PC-3 (cell line): ENCODE measurements around the gene MACROD1. TPM values are rescaled to one million over a fixed set of nuclear protein-coding genes. Genes with fewer than 3 reads are reported as not detected.

Source experiments
- ATAC-seq: fragments of 200-7000 bp; cut with Tn5 transposase; 2 replicates; pipeline ENCODE4 v1.9.1; 2020; ENCODE audit warnings: mild to moderate bottlenecking, moderate library complexity
- BruUV-seq: library from RNA; stranded (reverse); fragments of 400-500 nt; replicated peaks from 2 replicates; lab custom pipeline; 2021; lab: Mats Ljungman, UMichigan
- CTCF ChIA-PET: fragments of 300-600 bp; sonication (Branson Sonifier 250); formaldehyde crosslinking; loops from one replicate; lab custom pipeline; 2022; ENCODE audit warnings: antibody characterized with exemption; lab: Charles Lee
- POLR2A ChIA-PET: fragments of 300-600 bp; sonication (Branson Sonifier 250); formaldehyde crosslinking; loops from one replicate; lab custom pipeline; 2022; ENCODE audit warnings: antibody characterized with exemption; ENCODE audit not compliant: unreplicated experiment; lab: Charles Lee
- DNase-seq: peaks from one replicate; pipeline ENCODE4 v3.0.0-alpha.2; 2015
- H2AFZ ChIP-seq: fragments of 300-600 bp; sonication (generic); 2 replicates; pipeline ENCODE4 v1.6.0; 2016; ENCODE audit warnings: antibody characterized with exemption, low read length
- H3F3A ChIP-seq: fragments of 300-600 bp; sonication (generic); one replicate; pipeline ENCODE4 v1.6.0; 2017; ENCODE audit warnings: antibody characterized with exemption, low read length, control low read depth, mild to moderate bottlenecking; ENCODE audit not compliant: unreplicated experiment
- H3K27ac ChIP-seq: fragments of 300-600 bp; sonication (generic); 2 replicates; pipeline ENCODE4 v1.5.1; 2016; ENCODE audit warnings: mild to moderate bottlenecking, low read length
- H3K27me3 ChIP-seq: fragments of 300-600 bp; sonication (generic); 2 replicates; pipeline ENCODE4 v1.6.1; 2016; ENCODE audit warnings: low read length, mixed read lengths
- H3K36me3 ChIP-seq: fragments of 300-600 bp; sonication (generic); 2 replicates; pipeline ENCODE4 v1.6.1; 2016; ENCODE audit warnings: low read depth, mixed run types, low read length, mixed read lengths
- H3K4me1 ChIP-seq: fragments of 300-600 bp; sonication (generic); 2 replicates; pipeline ENCODE4 v1.5.1; 2016; ENCODE audit warnings: low read length; ENCODE audit not compliant: insufficient read depth
- H3K4me2 ChIP-seq: fragments of 300-600 bp; sonication (generic); 2 replicates; pipeline ENCODE4 v1.6.0; 2016; ENCODE audit warnings: low read length
- H3K4me3 ChIP-seq: fragments of 300-600 bp; sonication (generic); 2 replicates; pipeline ENCODE4 v1.5.1; 2016; ENCODE audit warnings: mild to moderate bottlenecking, low read length, mixed read lengths
- H3K79me2 ChIP-seq: fragments of 300-600 bp; sonication (generic); 2 replicates; pipeline ENCODE4 v1.6.1; 2017; ENCODE audit warnings: low read length, mixed read lengths
- H3K9ac ChIP-seq: fragments of 300-600 bp; sonication (generic); 2 replicates; pipeline ENCODE4 v1.6.0; 2016; ENCODE audit warnings: mild to moderate bottlenecking, low read length
- H3K9me2 ChIP-seq: fragments of 300-600 bp; sonication (generic); replicated peaks from 2 replicates; pipeline ENCODE4 v1.6.1; 2016; ENCODE audit warnings: mixed run types, low read length, mixed read lengths
- H3K9me3 ChIP-seq: fragments of 300-600 bp; sonication (generic); 2 replicates; pipeline ENCODE4 v1.6.1; 2016; ENCODE audit warnings: low read length, mixed read lengths
- H4K20me1 ChIP-seq: fragments of 300-600 bp; sonication (generic); 2 replicates; pipeline ENCODE4 v1.6.1; 2016; ENCODE audit warnings: low read length, mixed read lengths
- EZH2 ChIP-seq: fragments of 300-600 bp; sonication (generic); IDR thresholded peaks from one replicate; pipeline ENCODE4 v1.6.1; 2017; ENCODE audit warnings: antibody characterized with exemption, mild to moderate bottlenecking, low read length; ENCODE audit not compliant: unreplicated experiment
- EZH2phosphoT487 ChIP-seq: fragments of 300-600 bp; sonication (generic); IDR thresholded peaks from 2 replicates; pipeline ENCODE4 v1.6.1; 2018; ENCODE audit warnings: mild to moderate bottlenecking, antibody characterized with exemption, low read length, borderline replicate concordance
- intact Hi-C: fragments of 100-400 bp; cut with micrococcal nuclease; formaldehyde crosslinking; loops from 2 replicates; pipeline ENCODE4 v1.9.0; 2023
- total RNA-seq: library from RNA; depleted of rRNA; stranded (reverse); fragments of >200 nt; gene quantifications from 2 replicates; pipeline ENCODE4 v1.2.3, GENCODE V29; 2014
- TF ChIP-seq, protein P1 (sequence below): fragments of 300-600 bp; sonication (generic); conservative IDR thresholded peaks from 2 replicates; pipeline ENCODE4 v1.5.1; 2017; ENCODE audit warnings: antibody characterized with exemption, low read depth, mild to moderate bottlenecking, low read length

Gene MACROD1
- total RNA-seq, 1 experiment from 2014 or later: 71.4 TPM

DNA sequence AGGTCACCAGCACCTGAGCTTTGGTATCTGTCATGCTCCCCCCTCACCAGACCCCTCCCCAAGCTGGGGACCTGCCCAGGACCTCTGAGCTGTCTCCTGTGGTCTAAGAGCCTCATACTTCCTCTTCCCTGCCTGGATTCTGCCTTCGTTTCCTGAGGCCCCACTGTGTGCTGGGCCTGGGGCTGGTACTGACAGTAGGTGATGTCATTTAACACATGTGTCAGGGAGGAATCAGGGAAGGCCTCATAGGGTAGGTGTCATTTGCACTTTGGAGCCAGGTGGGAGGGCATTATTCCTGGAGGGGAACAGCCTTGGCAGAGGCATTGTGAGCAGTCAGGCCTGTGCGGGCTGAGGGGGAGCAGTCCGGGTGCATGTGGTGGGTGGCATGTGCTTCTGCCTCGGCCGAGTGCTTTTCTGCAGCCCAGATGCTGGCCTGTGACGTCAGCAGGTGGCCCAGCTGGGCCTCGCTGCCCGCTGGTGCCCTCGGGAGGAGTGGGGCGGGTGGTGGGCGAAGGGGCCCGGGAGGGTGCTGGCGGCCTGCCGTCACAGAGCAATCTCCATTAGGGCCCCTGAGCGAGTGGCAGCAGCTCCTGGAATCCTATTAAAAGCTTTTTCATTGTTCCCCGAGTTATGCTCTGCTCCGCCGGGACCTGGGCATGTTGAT is 121.1 kb downstream of the MACROD1 start:
- Histone ChIP-seq H3F3A (no peaks in the 10 kb centered on the region), H4K20me1 (no peaks in the 10 kb centered on the region), H3K4me3 (no peak overlapping the region), H3K27me3 (no peaks in the 10 kb centered on the region), H3K36me3 (no peaks in the 10 kb centered on the region), H3K27ac (no peak overlapping the region), H3K9me2 (no peaks in the 10 kb centered on the region), H3K9ac (no peak overlapping the region), H3K4me2 (no peak overlapping the region), H3K9me3 (no peaks in the 10 kb centered on the region), H3K4me1 (no peaks in the 10 kb centered on the region), H3K79me2 (no peaks in the 10 kb centered on the region), H2AFZ (no peak overlapping the region)
- ChIA-PET CTCF (no interaction called here), POLR2A (no interaction called here)
- BruUV-seq: no TSS peak
- DNase-seq (no peak), ATAC-seq (no peak)
- TF ChIP-seq EZH2phosphoT487 (no peak), EZH2 (no peak)
- TF ChIP-seq, protein P1, sequence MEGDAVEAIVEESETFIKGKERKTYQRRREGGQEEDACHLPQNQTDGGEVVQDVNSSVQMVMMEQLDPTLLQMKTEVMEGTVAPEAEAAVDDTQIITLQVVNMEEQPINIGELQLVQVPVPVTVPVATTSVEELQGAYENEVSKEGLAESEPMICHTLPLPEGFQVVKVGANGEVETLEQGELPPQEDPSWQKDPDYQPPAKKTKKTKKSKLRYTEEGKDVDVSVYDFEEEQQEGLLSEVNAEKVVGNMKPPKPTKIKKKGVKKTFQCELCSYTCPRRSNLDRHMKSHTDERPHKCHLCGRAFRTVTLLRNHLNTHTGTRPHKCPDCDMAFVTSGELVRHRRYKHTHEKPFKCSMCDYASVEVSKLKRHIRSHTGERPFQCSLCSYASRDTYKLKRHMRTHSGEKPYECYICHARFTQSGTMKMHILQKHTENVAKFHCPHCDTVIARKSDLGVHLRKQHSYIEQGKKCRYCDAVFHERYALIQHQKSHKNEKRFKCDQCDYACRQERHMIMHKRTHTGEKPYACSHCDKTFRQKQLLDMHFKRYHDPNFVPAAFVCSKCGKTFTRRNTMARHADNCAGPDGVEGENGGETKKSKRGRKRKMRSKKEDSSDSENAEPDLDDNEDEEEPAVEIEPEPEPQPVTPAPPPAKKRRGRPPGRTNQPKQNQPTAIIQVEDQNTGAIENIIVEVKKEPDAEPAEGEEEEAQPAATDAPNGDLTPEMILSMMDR: no peak
- intact Hi-C loops: no loop called here

DNA sequence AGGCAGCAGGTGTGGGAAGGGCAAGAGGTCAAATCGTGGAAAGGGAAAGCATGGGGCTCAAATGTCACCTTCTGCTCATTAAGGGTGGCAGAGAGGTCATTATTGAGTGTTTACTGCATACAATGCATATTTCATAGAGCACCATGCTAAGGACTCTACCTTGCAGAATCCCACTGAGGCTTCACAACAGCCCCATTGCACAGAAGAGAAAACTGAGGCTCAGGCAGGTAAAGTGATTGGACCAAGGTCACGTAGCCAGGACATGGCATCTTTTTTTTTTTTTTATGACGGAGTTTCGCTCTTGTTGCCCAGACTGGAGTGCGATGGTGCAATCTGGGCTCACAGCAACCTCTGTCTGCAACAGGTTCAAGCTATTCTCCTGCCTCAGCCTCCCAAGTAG is 122.4 kb downstream of the MACROD1 start:
- Histone ChIP-seq H3K27me3 (no peaks in the 10 kb centered on the region), H3K4me1 (no peaks in the 10 kb centered on the region), H3K9me2 (no peaks in the 10 kb centered on the region), H3K27ac (no peak overlapping the region), H4K20me1 (no peaks in the 10 kb centered on the region), H3K4me3 (no peak overlapping the region), H3K9ac (no peak overlapping the region), H3K79me2 (no peaks in the 10 kb centered on the region), H3K4me2 (no peak overlapping the region), H2AFZ (no peak overlapping the region), H3K9me3 (no peaks in the 10 kb centered on the region), H3K36me3 (no peaks in the 10 kb centered on the region), H3F3A (no peaks in the 10 kb centered on the region)
- ChIA-PET POLR2A (no interaction called here), CTCF (interaction anchor here (0.6 kb wide), 1 partner anchor 306 kb away, joined by 4 read pairs; no protein-coding TSS in a partner anchor)
- intact Hi-C loops: no loop called here
- TF ChIP-seq EZH2: no peak
- TF ChIP-seq, protein P1: no peak
- TF ChIP-seq EZH2phosphoT487: no peak
- no peak for DNase-seq
- BruUV-seq: no TSS peak
- ATAC-seq: no peak

DNA sequence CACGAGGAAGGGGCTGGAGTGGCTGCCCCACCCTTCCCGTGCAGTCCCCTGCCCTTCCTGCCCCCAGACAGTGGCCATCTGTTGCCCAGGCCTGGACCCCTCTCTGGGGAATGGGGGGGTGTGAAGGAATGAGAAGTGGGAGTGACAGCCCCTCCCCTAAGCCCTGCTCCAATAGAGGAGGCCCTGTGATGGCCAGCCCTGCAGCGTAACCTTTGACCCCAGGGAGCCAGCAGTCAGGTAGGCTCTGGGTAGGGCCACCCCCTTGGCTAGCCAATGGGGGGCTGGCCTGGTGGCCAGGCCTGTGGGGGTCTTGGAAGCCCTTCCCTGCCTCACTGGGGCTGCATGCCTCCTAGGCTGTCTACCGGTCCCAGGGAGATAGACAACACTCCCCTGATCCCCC is 123.6 kb downstream of the MACROD1 start:
- Histone ChIP-seq H3K9ac (no peak overlapping the region), H3K27ac (no peak overlapping the region), H3F3A (no peaks in the 10 kb centered on the region), H3K27me3 (no peaks in the 10 kb centered on the region), H3K36me3 (no peaks in the 10 kb centered on the region), H4K20me1 (no peaks in the 10 kb centered on the region), H3K79me2 (no peaks in the 10 kb centered on the region), H3K9me2 (no peaks in the 10 kb centered on the region), H3K9me3 (no peaks in the 10 kb centered on the region), H3K4me3 (no peak overlapping the region), H3K4me1 (no peaks in the 10 kb centered on the region), H2AFZ (no peak overlapping the region), H3K4me2 (no peak overlapping the region)
- ChIA-PET POLR2A (no interaction called here), CTCF (no interaction called here)
- no peak for TF ChIP-seq EZH2
- TF ChIP-seq, protein P1: no peak
- no peak for TF ChIP-seq EZH2phosphoT487
- ATAC-seq (no peak), DNase-seq (no peak)
- BruUV-seq: no TSS peak
- intact Hi-C loops: no loop called here
